ENCODE data around the gene KAZN.

- no peak for TF ChIP-seq EZH2 (IDR thresholded peaks at IDR 0.05; ENCODE audit: low read length)
- TF ChIP-seq CTCF (optimal IDR thresholded peaks at IDR 0.05 in 1 of 3, IDR thresholded peaks at IDR 0.05 in 1 of 3, conservative IDR thresholded peaks at IDR 0.05 in 1 of 3; ENCODE audit: extremely low read depth in 1 of 3, insufficient read depth in 2 of 3, low read length in 3 of 3) = no peak
Measured at GRCh38 chr1:15167386-15167785, 568.9 kb downstream of the KAZN start.
